Activated CD8-positive, alpha-beta memory T cell treated with anti-CD3 and anti-CD28 coated beads, Interleukin-2, amount 50 U/mL, for 48 hours (primary cell): ENCODE data around the gene JPT1.
A peak's percentile ranks its signal among the peaks of the same experiment; 100 is the strongest.
"Not testable (repeated sequence)": the region's sequence is repeated elsewhere in the genome, so short reads cannot be mapped to it uniquely, and the experiment has no call there.

Experiments used
- DNase-seq: peaks from one replicate; pipeline ENCODE4 v3.0.0-alpha.2; 2020

The JPT1 gene

DNA sequence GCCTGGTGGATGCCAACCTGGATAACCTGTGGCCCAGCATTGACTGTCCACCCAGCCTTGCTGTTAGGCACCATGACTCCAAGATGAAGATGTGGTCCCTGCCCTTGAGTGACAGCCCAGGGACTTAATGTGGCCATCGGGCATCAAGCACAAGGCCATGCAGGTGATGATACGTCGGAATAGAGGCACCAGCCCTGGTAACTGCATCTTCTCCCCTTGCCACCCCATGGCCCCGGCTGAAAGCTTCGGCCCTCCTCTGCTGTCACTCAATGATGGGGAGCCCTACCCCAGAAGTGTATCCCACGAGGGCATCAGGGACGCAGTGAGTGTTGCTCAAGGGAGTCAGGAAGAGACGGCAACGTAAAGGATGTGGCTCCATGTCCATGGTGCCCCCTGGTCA lies 24.7 kb downstream of the JPT1 start:
- no peak for DNase-seq

- DNase-seq, result no peak
Measured at GRCh38 chr17:75128694-75129505, 25.4 kb downstream of the JPT1 start.

DNA sequence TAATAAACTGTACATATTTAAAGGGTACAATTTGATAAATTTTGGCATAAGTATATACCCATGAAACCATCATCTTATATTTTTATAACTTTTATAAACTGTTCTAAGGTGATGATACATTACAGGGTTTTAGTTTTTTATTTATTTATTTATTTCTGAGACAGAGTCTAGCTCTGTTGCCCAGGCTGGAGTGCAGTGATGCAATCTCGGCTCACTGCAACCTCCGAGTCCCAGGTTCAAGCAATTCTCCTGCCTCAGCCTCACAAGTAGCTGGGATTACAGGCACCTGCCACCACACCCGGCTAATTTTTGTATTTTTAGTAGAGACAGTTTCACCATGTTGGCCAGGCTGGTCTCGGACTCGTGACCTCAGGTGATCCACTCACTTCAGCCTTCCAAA lies 26.4 kb downstream of the JPT1 start:
- DNase-seq, result not testable (repeated sequence)

GRCh38 chr17:75126954-75127353 lies 27.4 kb downstream of the JPT1 start:
- DNase-seq, result no peak

DNA sequence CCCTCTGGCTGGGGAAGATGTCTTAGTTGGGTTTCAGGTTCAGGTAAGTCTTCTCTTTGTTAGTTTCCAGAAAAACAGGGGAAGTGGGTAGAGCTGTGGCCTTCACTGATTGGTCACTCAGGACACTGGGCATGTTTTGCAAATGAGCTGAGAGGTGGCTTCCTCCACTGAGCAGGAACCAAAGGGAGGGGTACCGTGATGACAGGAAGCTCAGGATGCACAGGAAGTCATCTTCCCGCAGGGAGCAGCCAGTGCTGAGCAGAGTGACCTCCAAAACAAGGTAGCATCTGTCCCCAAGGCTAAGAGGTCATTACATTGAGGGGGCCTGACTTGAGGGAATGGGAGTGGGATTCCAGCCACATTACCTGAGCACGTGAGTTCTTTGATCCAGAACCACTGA lies 28.3 kb downstream of the JPT1 start:
- DNase-seq, result no peak

- no peak for DNase-seq
Measured at GRCh38 chr17:75124819-75125162, 29.5 kb downstream of the JPT1 start.

DNA sequence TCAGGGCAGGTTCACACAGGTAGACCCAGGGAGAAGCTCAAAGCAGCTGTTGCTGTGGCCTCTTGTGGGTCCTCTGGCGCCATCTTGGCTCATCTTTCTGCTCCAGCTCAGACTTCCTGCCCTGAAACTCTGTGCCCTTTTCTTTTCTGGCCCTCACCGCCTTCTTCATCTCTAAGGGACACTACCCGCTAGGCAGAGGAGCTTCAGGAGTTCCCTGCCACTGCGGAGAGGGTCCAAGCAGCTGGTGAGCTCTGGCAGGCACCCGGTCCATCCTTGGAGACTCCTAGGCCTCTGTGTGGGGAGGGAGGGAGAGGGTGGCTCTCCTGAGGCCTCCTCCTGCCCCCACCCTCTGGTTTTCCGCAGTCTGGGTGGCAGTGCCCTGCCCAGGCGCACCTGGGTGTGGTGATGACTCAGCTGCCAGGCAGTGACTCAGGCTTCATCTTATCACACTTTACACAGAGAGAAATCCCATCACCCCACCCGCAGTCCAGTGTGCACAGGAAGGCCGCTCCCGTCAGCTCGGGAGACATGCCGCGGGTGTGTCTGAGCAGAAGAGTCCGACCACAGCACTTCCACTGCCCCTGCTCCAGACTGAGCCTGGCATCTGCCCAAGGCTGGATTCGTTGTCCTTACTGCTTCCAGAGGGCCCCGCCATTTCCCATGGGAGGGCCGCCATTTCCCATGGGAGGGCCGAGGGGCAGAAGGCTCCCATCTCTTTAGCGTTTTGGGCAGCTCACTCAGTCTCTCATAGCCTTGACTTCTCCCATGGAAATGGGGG lies 30.1 kb downstream of the JPT1 start:
- DNase-seq, result peak; percentile 66

DNA sequence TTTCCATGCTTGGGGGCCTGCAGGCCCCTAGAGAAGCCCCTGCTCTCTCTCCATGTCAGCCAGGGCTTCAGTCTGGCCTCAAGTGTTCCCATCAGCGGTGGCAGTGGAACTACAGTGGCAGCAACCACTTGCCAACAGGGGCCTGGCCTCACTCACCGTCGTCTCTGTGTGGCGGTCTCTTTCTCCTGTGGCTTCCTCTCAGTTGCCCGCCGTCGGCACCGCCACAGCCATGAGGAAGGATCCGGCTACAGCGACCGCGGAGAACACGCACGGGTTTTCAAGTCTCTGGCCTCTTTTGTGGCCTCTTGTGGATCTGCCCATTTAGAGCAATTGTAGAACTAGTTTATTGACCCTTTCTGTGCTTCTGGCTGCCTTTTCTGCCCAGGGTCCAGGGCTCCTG lies 36.0 kb downstream of the JPT1 start:
- no peak for DNase-seq

DNA sequence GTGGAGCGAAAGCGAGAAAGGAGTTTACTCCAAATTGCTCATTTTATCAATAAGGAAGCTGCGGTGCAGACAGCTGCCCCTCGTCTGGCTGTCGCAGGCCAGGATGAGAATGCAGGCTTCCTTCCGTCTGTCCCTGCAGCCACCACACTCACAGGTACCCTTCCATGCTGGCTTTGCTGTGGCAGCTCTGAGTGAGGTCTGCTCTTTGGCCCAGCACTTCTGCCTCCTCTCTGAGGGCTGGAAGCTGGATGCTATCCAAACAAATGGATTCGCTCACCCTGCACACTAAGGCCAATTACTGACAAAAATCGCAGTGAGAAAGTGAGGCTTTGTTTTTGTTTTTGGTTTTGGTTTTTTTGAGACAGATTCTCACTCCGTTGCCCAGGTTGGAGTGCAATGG lies 37.6 kb downstream of the JPT1 start:
- DNase-seq, result no peak

DNA sequence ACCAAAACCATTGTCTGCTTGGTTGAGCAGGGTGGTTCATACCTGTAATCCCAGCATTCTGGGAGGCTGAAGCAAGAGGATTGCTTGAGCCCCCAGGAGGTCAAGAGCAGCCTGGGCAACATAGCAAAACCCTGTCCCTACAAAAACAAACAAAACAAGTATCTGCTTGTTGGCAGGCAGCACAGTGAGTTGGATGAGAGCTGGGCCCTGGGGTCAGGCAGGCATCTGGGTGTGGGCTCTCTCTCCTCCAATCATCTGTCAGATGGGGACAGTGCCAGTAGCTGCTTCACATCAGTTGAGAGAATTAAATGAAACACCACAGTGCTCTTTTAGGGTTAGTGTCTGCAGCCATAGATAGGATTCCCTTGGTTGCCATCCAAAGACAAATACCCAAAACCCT lies 38.8 kb downstream of the JPT1 start:
- no peak for DNase-seq

- DNase-seq, result no peak
Measured at GRCh38 chr17:75114552-75115314, 39.6 kb downstream of the JPT1 start.

DNA sequence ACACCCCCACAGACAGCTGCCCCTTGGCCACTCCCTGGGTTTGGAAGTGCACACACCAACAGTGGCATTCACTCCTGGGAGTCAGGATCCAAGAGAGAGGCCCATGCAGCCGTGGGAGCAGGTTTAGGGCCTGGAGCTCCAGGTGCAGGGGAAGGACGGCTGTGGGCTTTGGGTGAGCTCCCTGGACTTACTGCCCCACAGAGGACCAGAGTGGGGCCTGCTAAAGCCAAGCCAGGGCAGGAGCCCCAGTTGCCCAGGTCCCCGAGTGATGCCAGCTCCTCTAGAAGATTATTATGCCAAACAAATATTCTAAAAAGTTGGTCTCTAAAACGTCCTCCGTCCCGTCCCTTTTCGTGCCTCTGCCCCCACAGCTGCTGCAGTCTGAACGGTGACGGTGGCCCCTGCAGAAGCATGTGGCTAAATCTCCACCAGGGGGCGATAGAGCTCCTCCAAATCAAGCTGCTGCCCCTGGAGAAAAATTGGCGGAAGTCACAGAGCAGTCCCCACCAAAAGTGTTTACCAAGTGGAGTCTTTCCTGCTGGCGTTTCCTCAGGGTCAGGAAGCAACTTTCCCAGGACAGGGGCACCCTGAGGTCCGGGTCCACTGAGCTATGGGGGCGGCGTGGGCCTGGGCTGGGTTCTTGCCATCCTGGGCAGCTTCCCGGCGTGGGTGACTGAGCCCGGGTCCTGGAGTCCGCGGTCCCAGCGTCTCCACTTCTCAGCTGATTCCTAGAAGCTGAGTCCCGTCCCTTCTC lies 40.3 kb downstream of the JPT1 start:
- DNase-seq, result peak; percentile 95

GRCh38 chr17:75111777-75112335 lies 42.5 kb downstream of the JPT1 start:
- no peak for DNase-seq

DNA sequence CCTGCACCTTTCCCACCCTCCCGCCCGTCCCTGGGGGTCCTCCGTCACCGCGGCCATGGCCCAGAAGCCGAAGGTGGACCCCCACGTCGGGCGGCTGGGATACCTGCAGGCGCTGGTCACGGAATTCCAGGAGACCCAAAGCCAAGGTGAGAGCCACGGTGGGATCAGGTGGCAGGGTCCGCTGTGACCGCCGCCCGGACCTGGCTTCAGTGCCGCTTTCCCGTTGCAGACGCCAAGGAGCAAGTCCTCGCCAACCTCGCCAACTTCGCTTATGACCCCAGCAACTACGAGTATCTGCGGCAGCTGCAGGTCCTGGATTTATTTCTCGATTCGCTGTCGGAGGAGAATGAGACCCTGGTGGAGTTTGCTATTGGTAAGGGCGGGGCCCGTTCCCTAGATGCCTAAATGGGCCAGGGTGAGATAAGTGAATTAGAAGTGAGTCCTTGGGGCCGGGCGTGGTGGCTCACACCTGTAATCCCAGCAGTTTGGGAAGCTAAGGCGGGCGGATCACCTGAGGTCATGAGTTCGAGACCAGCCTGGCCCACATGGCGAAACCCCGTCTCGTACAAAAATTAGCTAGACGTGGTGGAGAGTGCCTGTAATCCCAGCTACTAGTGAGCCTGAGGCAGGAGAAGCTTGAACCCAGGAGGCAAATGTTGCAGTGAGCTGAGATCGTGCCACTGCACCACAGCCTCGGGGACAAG lies 43.9 kb downstream of the JPT1 start:
- DNase-seq, result peak; percentile 65

- DNase-seq, result peak; percentile 97
Measured at GRCh38 chr17:75109407-75110233, 44.7 kb downstream of the JPT1 start, which contains the start of gene ARMC7. Gene ARMC7 (plus strand): TSS chr17:75109969. CDS start chr17:75110289, 320 bp downstream.

DNA sequence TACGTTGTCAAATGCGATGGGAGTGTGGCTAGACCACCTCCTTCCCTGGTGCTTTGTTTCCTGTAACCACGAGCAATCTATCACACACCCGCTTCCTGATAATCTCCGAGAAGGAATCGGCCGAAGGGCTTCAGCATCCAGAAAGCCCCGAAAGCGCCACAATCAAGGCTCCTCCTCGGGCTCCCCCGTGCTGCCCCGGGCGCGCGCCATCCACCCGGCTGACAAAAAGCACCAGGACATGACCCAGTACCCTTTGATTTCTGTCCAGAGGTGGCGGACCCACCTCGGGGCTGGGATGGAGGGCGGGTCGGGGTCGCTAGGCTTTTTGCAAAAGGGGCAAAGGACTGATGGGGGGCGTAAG lies 45.3 kb downstream of the JPT1 start:
- DNase-seq, result peak; percentile 68

DNA sequence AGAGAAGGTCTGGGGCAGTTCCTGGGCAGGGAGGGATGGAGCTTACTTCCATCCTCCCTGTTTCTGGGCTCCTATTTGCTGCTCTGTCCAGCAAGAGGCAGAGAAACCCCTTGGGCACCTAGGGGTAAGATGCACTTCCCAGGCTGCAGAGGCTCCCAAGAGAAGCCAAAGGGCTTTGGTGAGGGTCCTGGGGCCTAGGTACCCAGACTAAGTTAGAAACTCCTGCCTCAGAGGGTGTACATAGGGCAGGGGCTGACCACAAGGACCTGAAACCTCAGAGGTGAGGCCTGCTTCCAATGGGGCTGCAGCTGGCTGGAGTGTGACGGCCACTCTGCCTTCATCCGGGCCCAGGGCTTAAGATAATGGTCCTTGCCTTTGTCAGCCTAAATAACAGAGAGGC lies 46.1 kb downstream of the JPT1 start:
- no peak for DNase-seq

DNA sequence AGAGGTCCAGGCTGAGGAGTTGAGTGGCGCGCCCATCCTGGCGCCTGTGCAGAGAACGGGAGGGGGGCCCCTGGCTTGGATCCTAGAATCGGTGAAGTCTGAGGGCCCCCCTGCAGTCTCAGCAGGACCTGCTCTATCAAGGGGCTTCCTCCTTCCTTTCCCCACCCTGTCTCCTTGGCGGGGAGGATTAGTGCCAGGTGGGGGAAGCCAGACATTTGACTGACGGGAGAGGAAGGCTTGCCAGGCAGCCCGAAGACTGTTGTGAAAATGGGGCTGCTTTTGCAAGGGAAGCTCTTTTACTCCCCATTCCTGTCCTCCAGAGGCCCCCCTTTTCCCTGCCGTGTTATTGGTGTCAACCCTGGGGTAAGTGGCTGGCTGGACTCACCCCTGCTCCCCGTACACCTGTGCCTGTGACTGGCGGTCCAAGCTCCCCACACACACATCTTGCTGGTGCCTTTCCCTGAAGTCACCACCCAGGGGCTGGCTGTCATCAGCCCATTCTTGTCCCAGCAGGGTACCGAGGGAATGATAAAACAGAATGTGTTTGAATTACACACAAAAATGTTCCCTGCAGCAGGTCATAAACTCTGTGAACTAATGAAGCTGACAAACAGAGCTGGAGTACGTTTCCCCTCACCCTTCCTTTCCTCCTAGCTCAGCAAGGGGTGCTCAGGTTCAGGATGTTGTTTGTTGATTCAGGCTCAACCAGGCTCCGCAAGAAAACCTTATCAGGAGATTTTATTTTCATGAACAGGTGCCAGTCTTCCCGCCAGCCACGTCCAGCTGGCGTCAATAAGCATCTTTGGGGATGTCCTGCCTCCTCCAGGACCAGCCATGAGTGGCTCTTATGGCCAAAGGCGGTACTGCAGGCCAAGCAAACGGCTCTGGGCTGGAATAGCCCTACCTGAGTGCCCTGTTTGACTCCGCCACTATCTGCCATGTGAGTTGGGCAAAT lies 48.9 kb downstream of the JPT1 start:
- DNase-seq, result no peak
